HEK293 (cell line): Measurements from ENCODE around the gene PLEKHG1.

Experiments used
- CTCF ChIA-PET: fragments of 350-600 bp; formaldehyde crosslinking; extraction: SDS; loops from one replicate; lab custom pipeline; 2021; ENCODE audit warnings: antibody characterized with exemption; lab: Yijun Ruan, JAX
- POLR2A ChIA-PET: fragments of 300-600 bp; formaldehyde crosslinking; extraction: SDS; loops from one replicate; lab custom pipeline; 2020; ENCODE audit warnings: antibody characterized with exemption, inconsistent platforms; lab: Yijun Ruan, JAX
- H3K27ac ChIP-seq: fragments of 200-500 bp; sonication (Bioruptor generic); 2 replicates; pipeline ENCODE4 v1.5.1; 2014; ENCODE audit warnings: low read depth, low read length, control low read depth, inconsistent platforms; ENCODE audit errors: extremely low read depth
- H3K36me3 ChIP-seq, 2 experiments: fragments of 200-500 bp in 1 of 2; sonication (Bioruptor generic) in 1 of 2; 1 replicate in 1 of 2; 2 replicates in 1 of 2; pipeline ENCODE4 v1.5.1; 2014 to 2017; ENCODE audit warnings: inconsistent platforms in 2 of 2, low read length in 2 of 2; ENCODE audit not compliant: control insufficient read depth in 2 of 2, insufficient read depth in 1 of 2
- H3K4me1 ChIP-seq: fragments of 200-500 bp; sonication (Bioruptor generic); 2 replicates; pipeline ENCODE4 v1.5.1; 2014; ENCODE audit warnings: mild to moderate bottlenecking, low read length, inconsistent platforms; ENCODE audit not compliant: control insufficient read depth, insufficient read depth
- H3K4me3 ChIP-seq: 2 replicates; pipeline ENCODE4 v1.5.1; 2011; ENCODE audit warnings: low read depth, mild to moderate bottlenecking, control low read depth, low read length, moderate library complexity
- H3K9me3 ChIP-seq: fragments of 200-500 bp; sonication (Bioruptor generic); 2 replicates; pipeline ENCODE4 v1.5.1; 2014; ENCODE audit warnings: low read depth, low read length, inconsistent platforms; ENCODE audit not compliant: control insufficient read depth, insufficient read depth
- AEBP2 ChIP-seq: fragments of 450-650 bp; formaldehyde crosslinking; IDR thresholded peaks from 2 replicates; pipeline ENCODE4 v1.5.1; 2016; ENCODE audit warnings: missing biosample characterization, missing genetic modification characterization, borderline replicate concordance
- FEZF1 ChIP-seq: fragments of 450-650 bp; formaldehyde crosslinking; IDR thresholded peaks from 2 replicates; pipeline ENCODE4 v1.5.1; 2016; ENCODE audit warnings: missing biosample characterization, missing genetic modification characterization
- HOXA7 ChIP-seq: sonication (generic); formaldehyde crosslinking; IDR thresholded peaks from 2 replicates; pipeline ENCODE4 v1.8.1; 2022; ENCODE audit warnings: missing genetic modification reagents, borderline replicate concordance
- KLF9 ChIP-seq: fragments of 450-650 bp; formaldehyde crosslinking; IDR thresholded peaks from 2 replicates; pipeline ENCODE4 v1.5.1; 2016; ENCODE audit warnings: missing biosample characterization, missing genetic modification characterization, low read depth
- MYNN ChIP-seq: fragments of 450-650 bp; formaldehyde crosslinking; IDR thresholded peaks from 2 replicates; pipeline ENCODE4 v1.5.1; 2016; ENCODE audit warnings: missing biosample characterization, missing genetic modification characterization, borderline replicate concordance
- PATZ1 ChIP-seq: fragments of 450-650 bp; formaldehyde crosslinking; IDR thresholded peaks from 2 replicates; pipeline ENCODE4 v1.5.1; 2016; ENCODE audit warnings: missing biosample characterization, missing genetic modification characterization
- PRDM6 ChIP-seq: fragments of 450-650 bp; formaldehyde crosslinking; IDR thresholded peaks from 2 replicates; pipeline ENCODE4 v1.5.1; 2017; ENCODE audit warnings: missing biosample characterization, missing genetic modification characterization
- TRIM28 ChIP-seq: IDR thresholded peaks from 2 replicates; pipeline ENCODE4 v1.6.1; 2011; ENCODE audit warnings: low read length, control low read depth, borderline replicate concordance
- YY2 ChIP-seq: fragments of 450-650 bp; formaldehyde crosslinking; IDR thresholded peaks from 2 replicates; pipeline ENCODE4 v1.5.1; 2016; ENCODE audit warnings: missing biosample characterization, missing genetic modification characterization
- ZFHX2 ChIP-seq: fragments of 450-650 bp; formaldehyde crosslinking; conservative IDR thresholded peaks from 2 replicates; pipeline ENCODE4 v1.5.1; 2016; ENCODE audit warnings: missing biosample characterization, missing genetic modification characterization
- ZIC2 ChIP-seq: fragments of 450-650 bp; formaldehyde crosslinking; IDR thresholded peaks from 2 replicates; pipeline ENCODE4 v1.5.1; 2016; ENCODE audit warnings: missing biosample characterization, missing genetic modification characterization
- ZNF133 ChIP-seq: fragments of 450-650 bp; formaldehyde crosslinking; IDR thresholded peaks from 2 replicates; pipeline ENCODE4 v1.5.1; 2016; ENCODE audit warnings: missing biosample characterization, missing genetic modification characterization
- ZNF19 ChIP-seq: fragments of 450-650 bp; formaldehyde crosslinking; IDR thresholded peaks from 2 replicates; pipeline ENCODE4; 2016; ENCODE audit warnings: missing biosample characterization, missing genetic modification characterization, low read depth
- ZNF223 ChIP-seq: fragments of 450-650 bp; formaldehyde crosslinking; IDR thresholded peaks from 2 replicates; pipeline ENCODE4 v1.5.1; 2016; ENCODE audit warnings: missing biosample characterization, missing genetic modification characterization
- ZNF335 ChIP-seq: fragments of 450-650 bp; formaldehyde crosslinking; conservative IDR thresholded peaks from 2 replicates; pipeline ENCODE4 v1.5.1; 2016; ENCODE audit warnings: missing biosample characterization, missing genetic modification characterization
- ZNF514 ChIP-seq: fragments of 450-650 bp; formaldehyde crosslinking; IDR thresholded peaks from 2 replicates; pipeline ENCODE4 v1.5.1; 2016; ENCODE audit warnings: missing biosample characterization, missing genetic modification characterization
- ZNF521 ChIP-seq: fragments of 450-650 bp; formaldehyde crosslinking; IDR thresholded peaks from 2 replicates; pipeline ENCODE4 v1.5.1; 2017; ENCODE audit warnings: missing biosample characterization, mild to moderate bottlenecking, missing genetic modification characterization
- ZNF529 ChIP-seq: fragments of 450-650 bp; formaldehyde crosslinking; IDR thresholded peaks from 2 replicates; pipeline ENCODE4 v1.5.1; 2017; ENCODE audit warnings: missing genetic modification characterization, missing biosample characterization; ENCODE audit not compliant: insufficient replicate concordance
- ZNF558 ChIP-seq: fragments of 450-650 bp; formaldehyde crosslinking; IDR thresholded peaks from 2 replicates; pipeline ENCODE4 v1.5.1; 2016; ENCODE audit warnings: missing biosample characterization, missing genetic modification characterization
- ZNF610 ChIP-seq: fragments of 450-650 bp; formaldehyde crosslinking; IDR thresholded peaks from 2 replicates; pipeline ENCODE4 v1.5.1; 2016; ENCODE audit warnings: missing biosample characterization, missing genetic modification characterization, borderline replicate concordance
- ZNF626 ChIP-seq: fragments of 450-650 bp; sonication (Bioruptor Pico); formaldehyde crosslinking; IDR thresholded peaks from 2 replicates; pipeline ENCODE4 v1.5.1; 2018; ENCODE audit warnings: missing biosample characterization, missing genetic modification characterization, inconsistent platforms
- ZNF837 ChIP-seq: fragments of 450-650 bp; formaldehyde crosslinking; IDR thresholded peaks from 2 replicates; pipeline ENCODE4 v1.5.1; 2016; ENCODE audit warnings: missing biosample characterization, missing genetic modification characterization
- TF ChIP-seq, protein P1 (sequence below): IDR thresholded peaks from 2 replicates; pipeline ENCODE4 v1.6.1; 2011; ENCODE audit warnings: mild to moderate bottlenecking, low read depth, low read length, borderline replicate concordance
- TF ChIP-seq, protein P2 (sequence below): fragments of 450-650 bp; formaldehyde crosslinking; IDR thresholded peaks from 2 replicates; pipeline ENCODE4 v1.5.1; 2016; ENCODE audit warnings: missing biosample characterization, missing genetic modification characterization, borderline replicate concordance

The PLEKHG1 gene

DNA sequence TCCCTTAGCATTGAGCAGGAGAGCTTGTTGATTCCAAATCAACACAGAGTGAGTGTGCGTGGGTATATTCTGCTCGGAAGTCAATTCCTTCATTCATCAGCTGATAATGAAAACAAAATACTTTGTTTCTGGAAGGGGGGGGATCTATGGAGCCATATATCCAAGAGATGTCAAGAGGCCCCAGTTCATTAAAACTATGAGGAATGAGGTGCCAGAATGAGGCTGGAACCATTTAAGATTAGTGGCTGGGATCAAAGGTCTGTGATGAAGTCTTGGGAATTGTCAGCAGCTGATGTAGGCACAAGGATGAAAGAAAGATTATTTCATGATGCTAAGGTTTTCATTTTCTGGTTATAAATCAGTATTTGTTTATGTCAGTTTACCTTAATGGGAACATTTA lies 30.5 kb upstream of the PLEKHG1 start (continued):
- no peak for TF ChIP-seq ZNF558 (tag by site-specific recombination)
- TF ChIP-seq, all 188 proteins: peak for 0

GRCh38 chr6:150573041-150573681 lies 26.5 kb upstream of the PLEKHG1 start:
- Histone ChIP-seq H3K4me3 (no peak overlapping the region), H3K36me3 (no peaks in the 10 kb centered on the region), H3K9me3 (no peaks in the 10 kb centered on the region), H3K27ac (no peak overlapping the region), H3K4me1 (no peaks in the 10 kb centered on the region)
- ChIA-PET POLR2A (no interaction called here), CTCF (interaction anchor here (0.5 to 1.4 kb wide), 3 partner anchors 18 to 1344 kb away, joined by 3 read pairs; no protein-coding TSS in a partner anchor)
- TF ChIP-seq KLF9: no peak
- no peak for TF ChIP-seq PATZ1 (tag by site-specific recombination)
- TF ChIP-seq HOXA7 (CRISPR knock-in tag): no peak
- peak; percentile 56; the same call in 1 of the 2 replicates for TF ChIP-seq TRIM28
- TF ChIP-seq ZIC2 (tag by site-specific recombination): peak; percentile 98
- no peak for TF ChIP-seq ZNF610
- TF ChIP-seq ZNF626 (tag by site-specific recombination): no peak
- TF ChIP-seq AEBP2 (tag by site-specific recombination): no peak
- TF ChIP-seq, protein P1, sequence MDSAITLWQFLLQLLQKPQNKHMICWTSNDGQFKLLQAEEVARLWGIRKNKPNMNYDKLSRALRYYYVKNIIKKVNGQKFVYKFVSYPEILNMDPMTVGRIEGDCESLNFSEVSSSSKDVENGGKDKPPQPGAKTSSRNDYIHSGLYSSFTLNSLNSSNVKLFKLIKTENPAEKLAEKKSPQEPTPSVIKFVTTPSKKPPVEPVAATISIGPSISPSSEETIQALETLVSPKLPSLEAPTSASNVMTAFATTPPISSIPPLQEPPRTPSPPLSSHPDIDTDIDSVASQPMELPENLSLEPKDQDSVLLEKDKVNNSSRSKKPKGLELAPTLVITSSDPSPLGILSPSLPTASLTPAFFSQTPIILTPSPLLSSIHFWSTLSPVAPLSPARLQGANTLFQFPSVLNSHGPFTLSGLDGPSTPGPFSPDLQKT: no peak
- TF ChIP-seq ZFHX2 (tag by site-specific recombination): peak; percentile 57
- no peak for TF ChIP-seq ZNF335 (tag by site-specific recombination)

GRCh38 chr6:150575836-150576235 lies 23.8 kb upstream of the PLEKHG1 start:
- Histone ChIP-seq H3K4me1 (no peaks in the 10 kb centered on the region), H3K27ac (no peak overlapping the region), H3K36me3 (no peaks in the 10 kb centered on the region), H3K4me3 (no peak overlapping the region), H3K9me3 (no peaks in the 10 kb centered on the region)
- ChIA-PET CTCF (interaction anchor here (0.9 kb wide), 1 partner anchor 158 kb away, joined by 4 read pairs; no protein-coding TSS in a partner anchor), POLR2A (no interaction called here)
- TF ChIP-seq, protein P2, sequence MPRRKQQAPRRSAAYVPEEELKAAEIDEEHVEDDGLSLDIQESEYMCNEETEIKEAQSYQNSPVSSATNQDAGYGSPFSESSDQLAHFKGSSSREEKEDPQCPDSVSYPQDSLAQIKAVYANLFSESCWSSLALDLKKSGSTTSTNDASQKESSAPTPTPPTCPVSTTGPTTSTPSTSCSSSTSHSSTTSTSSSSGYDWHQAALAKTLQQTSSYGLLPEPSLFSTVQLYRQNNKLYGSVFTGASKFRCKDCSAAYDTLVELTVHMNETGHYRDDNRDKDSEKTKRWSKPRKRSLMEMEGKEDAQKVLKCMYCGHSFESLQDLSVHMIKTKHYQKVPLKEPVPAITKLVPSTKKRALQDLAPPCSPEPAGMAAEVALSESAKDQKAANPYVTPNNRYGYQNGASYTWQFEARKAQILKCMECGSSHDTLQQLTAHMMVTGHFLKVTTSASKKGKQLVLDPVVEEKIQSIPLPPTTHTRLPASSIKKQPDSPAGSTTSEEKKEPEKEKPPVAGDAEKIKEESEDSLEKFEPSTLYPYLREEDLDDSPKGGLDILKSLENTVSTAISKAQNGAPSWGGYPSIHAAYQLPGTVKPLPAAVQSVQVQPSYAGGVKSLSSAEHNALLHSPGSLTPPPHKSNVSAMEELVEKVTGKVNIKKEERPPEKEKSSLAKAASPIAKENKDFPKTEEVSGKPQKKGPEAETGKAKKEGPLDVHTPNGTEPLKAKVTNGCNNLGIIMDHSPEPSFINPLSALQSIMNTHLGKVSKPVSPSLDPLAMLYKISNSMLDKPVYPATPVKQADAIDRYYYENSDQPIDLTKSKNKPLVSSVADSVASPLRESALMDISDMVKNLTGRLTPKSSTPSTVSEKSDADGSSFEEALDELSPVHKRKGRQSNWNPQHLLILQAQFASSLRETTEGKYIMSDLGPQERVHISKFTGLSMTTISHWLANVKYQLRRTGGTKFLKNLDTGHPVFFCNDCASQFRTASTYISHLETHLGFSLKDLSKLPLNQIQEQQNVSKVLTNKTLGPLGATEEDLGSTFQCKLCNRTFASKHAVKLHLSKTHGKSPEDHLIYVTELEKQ: no peak
- TF ChIP-seq ZNF837 (tag by site-specific recombination) (no peak), ZNF521 (tag by site-specific recombination) (no peak), ZNF19 (no peak), YY2 (tag by site-specific recombination) (no peak), MYNN (no peak), PRDM6 (no peak), ZNF514 (no peak), FEZF1 (no peak), ZNF223 (tag by site-specific recombination) (no peak), ZNF133 (tag by site-specific recombination) (no peak), ZNF529 (tag by site-specific recombination) (no peak)
